Motor neuron (in vitro differentiated cells): ENCODE data around the gene THBD. TPM values are rescaled to one million over a fixed set of nuclear protein-coding genes. Genes with fewer than 3 reads are reported as not detected.
A peak's percentile ranks its signal among the peaks of the same experiment; 100 is the strongest.

Experiments used
- ATAC-seq, 8 experiments: fragments of 200-7000 bp; cut with Tn5 transposase; replicated peaks in 6 of 8; 2 replicates each; pipeline ENCODE4 v1.8.0; 2021; ENCODE audit warnings: mild to moderate bottlenecking in 8 of 8, moderate library complexity in 8 of 8
- H3K27ac ChIP-seq, 2 donors: fragments of 250-450 bp; sonication (Bioruptor Pico); 2 replicates each; pipeline ENCODE4 v1.9.0; 2021; ENCODE audit warnings: antibody characterized with exemption in 2 of 2, mild to moderate bottlenecking in 2 of 2, moderate library complexity in 1 of 2
- H3K4me1 ChIP-seq, 2 donors: fragments of 250-450 bp; sonication (Bioruptor Pico); replicated peaks in 1 of 2; 2 replicates each; pipeline ENCODE4 v1.6.1; 2021; ENCODE audit warnings: antibody characterized with exemption in 2 of 2, mild to moderate bottlenecking in 2 of 2, moderate library complexity in 1 of 2
- H3K4me3 ChIP-seq, 5 donors: fragments of 250-450 bp; sonication (Bioruptor Pico); 2 replicates each; pipeline ENCODE4 v1.9.0; 2021; ENCODE audit warnings: antibody characterized with exemption in 5 of 5, mild to moderate bottlenecking in 5 of 5, moderate library complexity in 4 of 5
- WGBS, 10 experiments: fragments of 450-650 bp; shearing (Covaris generic); methylation state at CpG; one replicate each; pipeline ENCODE4 v1.0.0; 2022; 5-methylcytosine and 5-hydroxymethylcytosine counted together
- in situ Hi-C, 9 experiments: fragments of 400-800 bp; cut with MboI; loops; one replicate each; pipeline ENCODE4 v1.15.0; 2021; ENCODE audit warnings: low sequenced_read_pairs in 9 of 9, low pct_unique_long_range_greater_than_20kb in 2 of 9; ENCODE audit not compliant: unreplicated experiment in 9 of 9
- total RNA-seq, 8 experiments: library from RNA; unstranded; fragments of 300-600 nt; gene quantifications; 2 replicates each; pipeline versions ENCODE4 v1.2.3 to v1.2.4, GENCODE V29; 2022

THBD gene
- total RNA-seq, 8 experiments from 2014 or later = 0.04 to 7.3 (median 0.23) TPM

DNA sequence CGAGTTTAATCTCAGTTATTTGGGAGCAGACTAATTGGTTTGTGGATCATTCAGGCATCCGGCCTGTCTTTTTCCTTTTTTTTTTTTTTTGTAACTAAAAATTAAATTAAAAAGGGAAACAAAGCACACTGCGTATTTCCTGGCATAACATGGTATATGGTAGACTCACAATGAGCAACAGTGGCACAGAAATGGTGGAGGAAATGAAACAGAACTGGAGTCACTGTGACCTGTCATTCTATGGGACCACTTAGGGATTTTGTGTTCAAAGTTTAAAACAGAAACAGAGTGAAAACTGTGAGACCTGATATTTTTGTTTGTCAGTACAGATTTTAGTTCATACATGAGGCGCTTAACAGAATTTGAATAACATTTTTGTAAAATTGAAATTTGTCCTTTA is 41.4 kb upstream of the THBD start:
- in situ Hi-C loops = no loop called here
- ATAC-seq = no peak
- H3K27ac ChIP-seq = no peak overlapping the region
- WGBS, 10 experiments = 53 to 100% (median 71%) methylated on average over 1 to 4 of the region's 4 CpGs; no CpG with 5 or more reads in 1 of the 10 experiments
- H3K4me1 ChIP-seq = peaks cover 0 to 21% of the 10 kb centered on the region in 2 donors
- no peak overlapping the region for H3K4me3 ChIP-seq

DNA sequence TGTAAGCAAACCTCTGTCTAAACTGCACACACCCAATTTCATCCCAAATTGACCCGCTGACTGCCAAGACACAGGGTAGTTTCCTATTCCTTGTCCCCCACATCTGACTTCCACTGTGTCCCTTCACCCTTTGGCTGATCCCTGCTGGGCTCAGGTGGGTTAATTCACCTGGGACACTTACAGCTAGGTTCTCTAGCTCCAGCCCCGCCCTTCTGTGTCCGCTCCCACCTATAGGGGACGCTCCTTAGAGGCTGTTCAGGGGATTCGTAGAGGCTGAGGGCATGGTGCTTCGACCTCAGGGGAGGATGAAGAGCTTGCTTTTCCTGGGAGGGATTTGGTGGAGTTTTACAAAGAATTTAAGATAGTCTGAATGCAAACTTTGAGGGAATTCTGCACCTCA is 40.7 kb upstream of the THBD start:
- in situ Hi-C loops = no loop called here
- ATAC-seq = no peak
- Histone ChIP-seq H3K27ac (no peak overlapping the region), H3K4me3 (no peak overlapping the region), H3K4me1 (peaks cover 0 to 21% of the 10 kb centered on the region in 2 donors)
- 10 to 100% (median 40%) methylated on average over 1 to 5 of the region's 6 CpGs; no CpG with 5 or more reads in 4 of the 10 experiments for WGBS, 10 experiments

DNA sequence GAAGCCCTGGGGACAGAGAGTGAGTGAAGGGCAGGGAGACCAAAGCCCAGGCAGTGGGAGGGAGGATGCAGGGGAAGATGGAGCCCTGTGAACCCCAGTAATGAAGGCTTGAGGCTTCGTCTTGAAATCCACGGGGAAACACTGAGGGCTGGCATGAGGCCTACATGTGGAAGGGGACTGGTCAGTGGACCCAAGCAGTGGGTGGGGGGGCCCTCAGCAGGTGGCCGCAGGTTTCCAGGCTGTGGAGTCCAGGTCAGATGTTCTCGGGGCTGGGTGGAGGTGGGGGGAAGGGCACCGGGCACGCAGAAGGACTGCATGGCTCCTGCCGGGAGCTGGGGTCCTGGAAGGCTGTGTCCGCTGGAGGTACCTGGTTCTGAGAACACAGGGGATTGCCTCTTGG is 39.4 kb upstream of the THBD start:
- no peak for ATAC-seq
- Histone ChIP-seq H3K4me3 (no peak overlapping the region), H3K4me1 (peaks cover 0 to 19% of the 10 kb centered on the region in 2 donors), H3K27ac (no peak overlapping the region)
- in situ Hi-C loops = no loop called here
- WGBS, 10 experiments = 80 to 100% (median 100%) methylated on average over 1 to 2 of the region's 8 CpGs; no CpG with 5 or more reads in 7 of the 10 experiments

GRCh38 chr20:23087587-23088251 is 38.2 kb upstream of the THBD start:
- 69 to 100% (median 91%) methylated on average over 1 to 3 of the region's 9 CpGs; no CpG with 5 or more reads in 6 of the 10 experiments for WGBS, 10 experiments
- Histone ChIP-seq H3K4me1 (peaks cover 0 to 10% of the 10 kb centered on the region in 2 donors), H3K4me3 (no peak overlapping the region), H3K27ac (no peak overlapping the region)
- in situ Hi-C loops = no loop called here
- ATAC-seq = no peak

GRCh38 chr20:23086931-23087411 is 37.5 kb upstream of the THBD start:
- ATAC-seq = no peak
- WGBS, 10 experiments = 79 to 100% (median 97%) methylated on average over 1 to 12 of the region's 14 CpGs
- Histone ChIP-seq H3K4me1 (peaks cover 0 to 4% of the 10 kb centered on the region in 2 donors), H3K4me3 (no peak overlapping the region), H3K27ac (no peak overlapping the region)
- in situ Hi-C loops = no loop called here

GRCh38 chr20:23086056-23086566 is 36.6 kb upstream of the THBD start, which contains the start of gene CD93:
Gene CD93, minus strand, starts transcription at chr20:23086324. Its CDS starts 132 bp downstream, at chr20:23086192.
- WGBS, 10 experiments = 20 to 82% (median 48%) methylated on average over 1 to 8 of the region's 28 CpGs; no CpG with 5 or more reads in 3 of the 10 experiments
- peak in 3 of 8 experiments; percentile 19 to 56 (median 48) for ATAC-seq
- H3K27ac ChIP-seq = no peak within 1 kb of the TSS
- H3K4me1 ChIP-seq = no peaks in the 10 kb centered on the region
- H3K4me3 ChIP-seq = no peak within 1 kb of the TSS
- in situ Hi-C loops = no loop called here

DNA sequence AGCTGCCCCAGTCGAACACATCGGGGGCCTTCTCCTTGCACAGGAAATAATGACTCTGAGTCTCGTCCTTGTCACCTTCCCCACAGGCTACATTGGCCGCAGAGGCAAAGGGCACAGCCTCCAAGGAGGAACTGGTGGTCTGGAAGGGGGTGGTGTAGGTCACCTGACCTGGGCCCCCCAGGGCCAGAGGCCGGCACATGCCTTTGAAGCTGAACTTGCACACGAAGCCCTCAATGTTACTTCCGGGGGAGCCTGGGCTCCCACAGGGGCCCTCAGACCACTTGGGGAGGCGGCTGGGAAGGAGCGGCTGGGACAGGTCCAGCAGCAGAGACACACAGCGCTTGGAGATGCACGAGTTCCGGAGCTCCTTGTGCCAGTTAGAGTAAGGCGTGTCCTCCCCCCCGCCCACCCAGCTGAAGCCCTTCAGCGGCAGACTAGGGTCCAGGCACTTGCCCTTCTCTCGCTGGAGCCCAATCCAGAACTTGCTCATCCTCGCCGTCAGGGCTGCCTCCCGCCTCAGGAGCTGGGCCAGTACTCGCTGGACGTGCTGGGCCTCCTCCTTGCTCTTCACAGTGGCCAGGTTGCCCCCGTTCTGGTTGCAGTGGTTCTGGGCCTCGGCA is 36.1 kb upstream of the THBD start:
- no peak for ATAC-seq
- no peak overlapping the region for H3K27ac ChIP-seq
- no peaks in the 10 kb centered on the region for H3K4me1 ChIP-seq
- in situ Hi-C loops = no loop called here
- WGBS, 10 experiments = 80 to 97% methylated on average over 1 to 7 of the region's 23 CpGs; no CpG with 5 or more reads in 8 of the 10 experiments
- no peak overlapping the region for H3K4me3 ChIP-seq

DNA sequence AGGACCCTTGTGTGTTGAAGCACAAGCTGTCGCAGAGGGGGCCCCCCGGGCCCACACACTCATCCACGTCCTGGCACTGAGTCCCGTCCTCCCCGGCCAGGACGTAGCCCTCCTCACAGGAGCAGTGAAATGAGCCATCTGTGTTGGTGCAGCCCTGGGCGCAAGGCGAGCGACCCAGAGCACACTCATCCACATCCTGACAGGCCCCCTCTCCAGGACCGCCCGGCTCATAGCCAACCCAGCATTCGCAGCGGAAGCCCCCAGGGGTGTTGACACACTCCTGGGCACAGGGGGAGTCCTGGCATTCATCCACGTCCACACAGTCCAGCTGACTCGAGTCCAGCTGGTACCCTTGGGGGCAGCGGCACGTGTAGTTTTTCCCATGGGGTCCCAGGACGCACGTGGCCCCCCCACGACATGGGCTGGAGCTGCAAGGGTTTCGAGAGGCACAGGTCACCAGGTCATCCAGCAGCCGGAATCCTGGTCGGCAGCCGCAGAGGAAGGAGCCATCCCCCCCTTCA is 35.4 kb upstream of the THBD start:
- H3K27ac ChIP-seq = no peak overlapping the region
- 0% methylated on average over 1 of the region's 24 CpGs; no CpG with 5 or more reads in 9 of the 10 experiments for WGBS, 10 experiments
- ATAC-seq = no peak
- in situ Hi-C loops = no loop called here
- no peaks in the 10 kb centered on the region for H3K4me1 ChIP-seq
- H3K4me3 ChIP-seq = no peak overlapping the region

DNA sequence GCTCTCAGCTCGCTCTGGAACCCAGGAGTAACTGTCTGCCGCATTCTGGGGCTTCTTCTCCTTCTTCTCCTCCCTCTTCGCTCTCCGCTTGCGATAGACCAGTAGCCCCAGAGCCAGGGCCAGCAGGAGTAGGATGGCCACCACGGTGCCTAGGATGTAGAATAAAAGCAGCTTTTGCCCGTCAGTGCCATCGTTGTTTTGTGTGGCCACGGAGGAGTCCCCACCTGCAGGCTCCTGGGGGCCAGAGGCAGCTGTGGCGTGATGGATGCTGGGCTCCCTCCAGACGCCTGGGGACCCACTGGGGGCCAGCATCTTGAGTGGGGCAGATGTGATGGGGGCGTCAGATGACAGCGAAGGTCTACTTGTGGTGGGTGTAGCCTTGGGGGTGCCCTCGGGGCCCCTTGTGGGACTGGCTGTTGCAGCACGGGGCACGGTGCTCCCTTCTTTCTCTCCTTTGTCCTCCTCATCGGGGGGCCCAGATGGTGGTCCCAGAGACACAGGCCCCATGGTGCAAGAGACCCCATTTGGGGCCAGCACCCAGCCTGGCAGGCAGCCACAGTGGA is 34.9 kb upstream of the THBD start:
- in situ Hi-C loops = no loop called here
- H3K27ac ChIP-seq = no peak overlapping the region
- no peak for ATAC-seq
- 40% methylated on average over 1 of the region's 17 CpGs; no CpG with 5 or more reads in 8 of the 10 experiments for WGBS, 10 experiments
- H3K4me3 ChIP-seq = no peak overlapping the region
- H3K4me1 ChIP-seq = peaks cover 0 to 4% of the 10 kb centered on the region in 2 donors

DNA sequence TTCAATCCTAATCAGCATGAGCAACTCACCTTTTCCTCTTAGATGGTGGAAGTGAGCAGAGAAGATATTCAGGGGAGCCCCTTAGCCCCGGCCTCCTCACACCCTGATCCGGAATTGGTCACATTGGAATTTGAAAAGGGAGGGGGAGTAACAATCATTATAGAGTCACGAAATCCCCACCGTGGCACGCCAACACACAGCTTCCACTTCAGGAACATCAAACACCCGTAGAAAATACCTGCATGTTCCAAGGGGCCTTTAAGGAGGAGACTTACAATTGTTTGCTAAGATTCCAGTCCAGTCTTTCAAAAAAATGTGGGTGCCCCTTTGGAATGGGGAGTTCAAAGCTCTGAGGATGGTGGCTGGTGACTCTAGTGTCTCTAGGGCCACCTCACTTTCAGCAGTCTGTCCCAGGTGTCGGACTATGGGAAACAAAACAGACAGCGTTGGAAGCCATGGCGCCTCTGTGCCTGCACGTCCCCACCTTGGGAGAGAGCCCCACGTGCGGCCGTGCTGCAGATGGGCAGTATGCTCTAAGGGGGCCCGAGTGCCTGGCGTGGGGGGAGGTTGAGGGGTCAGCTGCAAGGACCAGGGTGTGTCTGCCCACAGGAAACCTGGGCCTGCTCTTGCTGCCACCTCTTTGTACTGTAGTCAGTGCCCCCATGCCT is 34.2 kb upstream of the THBD start:
- H3K4me3 ChIP-seq = no peak overlapping the region

GRCh38 chr20:23082846-23083552 is 33.5 kb upstream of the THBD start:
- ATAC-seq = no peak
- in situ Hi-C loops = no loop called here
- 40 to 100% (median 71%) methylated on average over 1 to 8 of the region's 9 CpGs; no CpG with 5 or more reads in 1 of the 10 experiments for WGBS, 10 experiments
- Histone ChIP-seq H3K27ac (no peak overlapping the region), H3K4me3 (no peak overlapping the region), H3K4me1 (peaks cover 8 to 13% of the 10 kb centered on the region in 2 donors)

More for the DNA sequence above, 34.2 kb upstream of the THBD start:
- ATAC-seq = no peak
- 60 to 83% (median 70%) methylated on average over 1 to 7 of the region's 15 CpGs; no CpG with 5 or more reads in 3 of the 10 experiments for WGBS, 10 experiments
- in situ Hi-C loops = no loop called here
- Histone ChIP-seq H3K4me1 (peaks cover 6 to 8% of the 10 kb centered on the region in 2 donors), H3K27ac (no peak overlapping the region)

- no peak overlapping the region for H3K27ac ChIP-seq
- 53 to 100% (median 73%) methylated on average over 1 to 4 of the region's 9 CpGs; no CpG with 5 or more reads in 1 of the 10 experiments for WGBS, 10 experiments
- ATAC-seq = no peak
- H3K4me3 ChIP-seq = no peak overlapping the region
- peaks cover 8 to 13% of the 10 kb centered on the region in 2 donors for H3K4me1 ChIP-seq
- in situ Hi-C loops = no loop called here
These were observed 31.9 kb upstream of the THBD start for GRCh38 chr20:23081263-23081819.
